IMR-90 (cell line): ENCODE measurements around the gene NXPH2. TPM values are rescaled to one million over a fixed set of nuclear protein-coding genes. Genes with fewer than 3 reads are reported as not detected.

Experiments used
- ATAC-seq: fragments of 200-7000 bp; cut with Tn5 transposase; 2 replicates; pipeline ENCODE4 v1.9.1; 2020; ENCODE audit warnings: low read depth, mild to moderate bottlenecking, moderate library complexity
- BruUV-seq: library from RNA; stranded (reverse); fragments of 400-500 nt; replicated peaks from 2 replicates; lab custom pipeline; 2021; lab: Mats Ljungman, UMichigan
- CTCF ChIA-PET: fragments of 300-600 bp; formaldehyde crosslinking; extraction: SDS; loops from one replicate; lab custom pipeline; 2021; ENCODE audit warnings: antibody characterized with exemption; lab: Yijun Ruan, JAX
- POLR2A ChIA-PET: fragments of 300-600 bp; sonication (Branson Sonifier 250); formaldehyde crosslinking; loops from one replicate; lab custom pipeline; 2022; ENCODE audit warnings: antibody characterized with exemption; ENCODE audit not compliant: unreplicated experiment; lab: Charles Lee
- DNase-seq: peaks from one replicate; pipeline ENCODE4 v3.0.0; 2013
- H2AFZ ChIP-seq: replicated peaks from 2 replicates; pipeline ENCODE3; 2013; ENCODE audit warnings: low read length, mild to moderate bottlenecking; ENCODE audit not compliant: poor library complexity
- H2AK5ac ChIP-seq: 2 replicates; pipeline ENCODE4 v1.6.1; 2013; ENCODE audit warnings: low read depth, low read length, inconsistent platforms
- H2AK9ac ChIP-seq: replicated peaks from 2 replicates; pipeline ENCODE3; 2013; ENCODE audit warnings: mild to moderate bottlenecking, low read depth, low read length, moderate library complexity; ENCODE audit not compliant: poor library complexity
- H2BK120ac ChIP-seq: 2 replicates; pipeline ENCODE4 v1.6.1; 2013; ENCODE audit warnings: low read depth, low read length, inconsistent platforms
- H2BK15ac ChIP-seq: 3 replicates; pipeline ENCODE4 v1.6.1; 2013; ENCODE audit warnings: low read depth, low read length, inconsistent platforms
- H2BK20ac ChIP-seq: 2 replicates; pipeline ENCODE4 v1.6.1; 2013; ENCODE audit warnings: low read depth, mild to moderate bottlenecking, inconsistent platforms, low read length, moderate library complexity
- H2BK5ac ChIP-seq: 2 replicates; pipeline ENCODE4 v1.6.1; 2013; ENCODE audit warnings: mild to moderate bottlenecking, low read depth, low read length, inconsistent platforms; ENCODE audit not compliant: poor library complexity, severe bottlenecking
- H3K14ac ChIP-seq: replicated peaks from 2 replicates; pipeline ENCODE4 v1.6.1; 2013; ENCODE audit warnings: low read depth, low read length, inconsistent platforms
- H3K18ac ChIP-seq: 2 replicates; pipeline ENCODE4 v1.6.1; 2013; ENCODE audit warnings: low read depth, low read length, control low read depth
- H3K23ac ChIP-seq: 2 replicates; pipeline ENCODE4 v1.6.1; 2013; ENCODE audit warnings: low read depth, low read length, inconsistent platforms
- H3K27ac ChIP-seq: 2 replicates; pipeline ENCODE4 v1.5.1; 2013; ENCODE audit warnings: mild to moderate bottlenecking, control low read depth, low read length; ENCODE audit not compliant: insufficient read depth
- H3K27me3 ChIP-seq: 2 replicates; pipeline ENCODE4 v1.6.1; 2013; ENCODE audit warnings: low read length; ENCODE audit not compliant: control insufficient read depth, insufficient read depth
- H3K36me3 ChIP-seq: 2 replicates; pipeline ENCODE4 v1.6.1; 2013; ENCODE audit warnings: low read length, mixed read lengths; ENCODE audit not compliant: control insufficient read depth, insufficient read depth
- H3K4ac ChIP-seq: 2 replicates; pipeline ENCODE4 v1.6.1; 2013; ENCODE audit warnings: low read depth, low read length, inconsistent platforms
- H3K4me1 ChIP-seq: 2 replicates; pipeline ENCODE4 v1.6.1; 2013; ENCODE audit warnings: low read length, mixed read lengths; ENCODE audit not compliant: control insufficient read depth, insufficient read depth
- H3K4me2 ChIP-seq: 2 replicates; pipeline ENCODE4 v1.6.1; 2013; ENCODE audit warnings: low read depth, mild to moderate bottlenecking, control low read depth, low read length, moderate library complexity
- H3K4me3 ChIP-seq: 2 replicates; pipeline ENCODE4 v1.5.1; 2013; ENCODE audit warnings: low read depth, mild to moderate bottlenecking, control low read depth, low read length, moderate library complexity; ENCODE audit not compliant: insufficient read depth
- H3K56ac ChIP-seq: 2 replicates; pipeline ENCODE4 v1.6.1; 2013; ENCODE audit warnings: low read length, inconsistent platforms; ENCODE audit not compliant: insufficient read depth; ENCODE audit errors: extremely low read depth
- H3K79me1 ChIP-seq, 2 experiments: 2 replicates each; pipeline ENCODE4 v1.6.1; 2013; ENCODE audit warnings: low read length in 2 of 2, inconsistent platforms in 1 of 2, low read depth in 1 of 2
- H3K9ac ChIP-seq: 2 replicates; pipeline ENCODE4 v1.6.1; 2013; ENCODE audit warnings: low read depth, low read length, control low read depth
- H3K9me1 ChIP-seq: 2 replicates; pipeline ENCODE4 v1.6.1; 2013; ENCODE audit warnings: low read length, inconsistent platforms; ENCODE audit not compliant: insufficient read depth
- H3K9me3 ChIP-seq: 2 replicates; pipeline ENCODE4 v1.6.1; 2013; ENCODE audit warnings: low read length; ENCODE audit not compliant: control insufficient read depth, insufficient read depth
- H4K20me1 ChIP-seq: 2 replicates; pipeline ENCODE4 v1.6.1; 2013; ENCODE audit warnings: low read length, inconsistent platforms; ENCODE audit not compliant: insufficient read depth
- H4K5ac ChIP-seq: 2 replicates; pipeline ENCODE4 v1.6.1; 2013; ENCODE audit warnings: mild to moderate bottlenecking, low read depth, low read length, control low read depth
- H4K8ac ChIP-seq, 2 experiments: 2 replicates each; pipeline ENCODE4 v1.6.1; 2013; ENCODE audit warnings: low read depth in 2 of 2, low read length in 2 of 2, control low read depth in 1 of 2, inconsistent platforms in 1 of 2
- H4K91ac ChIP-seq: 2 replicates; pipeline ENCODE4 v1.6.1; 2013; ENCODE audit warnings: low read depth, low read length, inconsistent platforms; ENCODE audit not compliant: insufficient read depth
- FOS ChIP-seq: fragments of 150-350 bp; IDR thresholded peaks from 2 replicates; pipeline ENCODE4 v1.6.1; 2016; ENCODE audit warnings: low read depth, low read length
- MAFK ChIP-seq: IDR thresholded peaks from 2 replicates; pipeline ENCODE4 v1.6.1; 2012; ENCODE audit warnings: low read depth, low read length, improper control_type of control experiment
- MAZ ChIP-seq: IDR thresholded peaks from 2 replicates; pipeline ENCODE4 v1.6.1; 2012; ENCODE audit warnings: low read depth, mild to moderate bottlenecking, low read length, improper control_type of control experiment, moderate library complexity, borderline replicate concordance
- NFE2L2 ChIP-seq: fragments of 150-350 bp; IDR thresholded peaks from 2 replicates; pipeline ENCODE4 v1.6.1; 2016; ENCODE audit warnings: low read depth, mild to moderate bottlenecking, low read length
- POLR2A ChIP-seq: IDR thresholded peaks from 2 replicates; pipeline ENCODE4 v1.6.1; 2012; ENCODE audit warnings: mild to moderate bottlenecking, low read depth, low read length
- RAD21 ChIP-seq: IDR thresholded peaks from 2 replicates; pipeline ENCODE4 v1.6.1; 2012; ENCODE audit warnings: low read length, improper control_type of control experiment
- RCOR1 ChIP-seq: IDR thresholded peaks from 2 replicates; pipeline ENCODE4 v1.6.1; 2012; ENCODE audit warnings: mild to moderate bottlenecking, low read length, improper control_type of control experiment; ENCODE audit not compliant: insufficient replicate concordance
- RFX5 ChIP-seq: IDR thresholded peaks from 2 replicates; pipeline ENCODE4 v1.8.0; 2012; ENCODE audit warnings: low read depth, mild to moderate bottlenecking, low read length, moderate library complexity
- SMC3 ChIP-seq: fragments of 150-350 bp; IDR thresholded peaks from 2 replicates; pipeline ENCODE4 v1.6.1; 2016; ENCODE audit warnings: low read depth, mild to moderate bottlenecking, antibody characterized with exemption, low read length, moderate library complexity
- WGBS, 2 experiments: methylation state at CpG; one replicate each; pipeline versions ENCODE4 v1.1.5 to v1.1.7; 2013; ENCODE audit warnings: missing lambda C conversion rate in 2 of 2; ENCODE audit not compliant: insufficient read length in 1 of 2; ENCODE audit errors: extremely low coverage in 2 of 2; 5-methylcytosine and 5-hydroxymethylcytosine counted together
- dilution Hi-C: fragments of 300-500 bp; cut with HindIII; formaldehyde crosslinking; loops from one replicate; pipeline ENCODE4 v1.14.3; 2018; ENCODE audit warnings: low sequenced_read_pairs; ENCODE audit not compliant: unreplicated experiment
- in situ Hi-C: fragments of 300-500 bp; cut with MboI; formaldehyde crosslinking; loops from 3 replicates; pipeline ENCODE4 v1.14.3; 2019; ENCODE audit warnings: low sequenced_read_pairs, inconsistent platforms, mixed read lengths
- intact Hi-C: fragments of 100-400 bp; cut with micrococcal nuclease; formaldehyde crosslinking; loops from 2 replicates; pipeline ENCODE4 v1.10.0; 2022
- polyA plus RNA-seq, 3 experiments: library from polyadenylated mRNA; depleted of rRNA; stranded (reverse); fragments of >200 nt; gene quantifications; 2 replicates each; pipeline ENCODE4 v1.2.3, GENCODE V29; 2012; ENCODE audit warnings: low replicate concordance in 1 of 3
- total RNA-seq: library from RNA; depleted of rRNA; stranded (reverse); fragments of >200 nt; gene quantifications from 2 replicates; pipeline ENCODE4 v1.2.3, GENCODE V29; 2012
- TF ChIP-seq, protein P1 (sequence below): fragments of 150-350 bp; IDR thresholded peaks from 2 replicates; pipeline ENCODE4 v1.6.1; 2016; ENCODE audit warnings: low read depth, mild to moderate bottlenecking, low read length, moderate library complexity, borderline replicate concordance
- TF ChIP-seq, protein P2 (sequence below): conservative IDR thresholded peaks from 2 replicates; pipeline ENCODE4 v1.5.1; 2012; ENCODE audit warnings: mild to moderate bottlenecking, low read depth, low read length, improper control_type of control experiment

NXPH2 gene
- total and polyA plus RNA-seq, 2 of the 4 experiments (the other 2 are of a cell fraction): not detected

DNA sequence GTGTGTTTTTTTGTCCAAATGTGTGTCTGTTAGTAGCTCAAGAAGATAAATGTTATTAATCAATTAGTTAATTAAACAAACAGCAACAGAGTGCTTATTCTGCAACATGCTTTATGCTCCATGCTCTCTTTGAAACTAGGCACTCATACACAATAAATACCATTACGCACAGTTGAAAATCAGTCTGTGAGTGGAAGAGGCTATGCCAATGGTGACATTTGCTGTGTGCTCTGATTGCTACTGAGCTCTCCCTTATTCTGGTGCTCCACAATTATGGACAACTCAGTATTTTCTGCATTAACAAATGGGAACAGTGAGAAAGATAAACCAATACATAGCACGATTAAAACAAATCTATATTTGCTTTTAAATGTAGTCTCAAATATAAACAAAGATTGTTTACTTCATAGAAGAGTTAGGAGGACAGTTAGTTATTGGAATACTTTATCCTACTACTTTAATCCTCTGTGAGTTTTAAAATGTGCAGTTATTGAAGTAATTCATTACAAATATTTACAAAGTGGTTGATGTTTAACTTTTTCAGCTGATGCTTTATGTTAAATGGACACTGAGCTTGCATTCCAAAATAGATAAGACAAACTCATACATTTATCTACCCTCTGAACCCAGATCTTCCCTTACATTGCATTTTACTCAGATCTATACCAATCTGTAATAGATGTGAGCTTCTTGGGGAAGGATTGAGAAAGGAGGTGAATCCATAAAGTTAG, 55.3 kb downstream of the NXPH2 start:
- Histone ChIP-seq H2BK15ac (no peak overlapping the region), H3K36me3 (no peaks in the 10 kb centered on the region), H3K18ac (no peak overlapping the region), H3K4me2 (no peak overlapping the region), H3K79me1 (no peaks in the 10 kb centered on the region), H3K27ac (no peak overlapping the region), H3K14ac (no peak overlapping the region), H2AFZ (no peak overlapping the region), H3K4ac (no peak overlapping the region), H2AK5ac (no peak overlapping the region), H3K23ac (no peak overlapping the region), H4K5ac (no peak overlapping the region), H3K9me3 (no peaks in the 10 kb centered on the region), H3K4me3 (no peak overlapping the region), H3K4me1 (no peaks in the 10 kb centered on the region), H4K20me1 (no peaks in the 10 kb centered on the region), H3K9ac (no peak overlapping the region), H3K9me1 (no peaks in the 10 kb centered on the region), H3K27me3 (no peaks in the 10 kb centered on the region; the same call in 1 of the 2 replicates), H2BK5ac (no peak overlapping the region), H2AK9ac (no peak overlapping the region), H4K8ac (no peak overlapping the region), H4K91ac (no peak overlapping the region), H2BK20ac (no peak overlapping the region), H2BK120ac (no peak overlapping the region), H3K56ac (no peak overlapping the region)
- POLR2A ChIA-PET: no interaction called here
- WGBS, 2 experiments: no CpG with 5 or more reads among the region's 2 CpGs
- DNase-seq: no peak
- BruUV-seq: no TSS peak
- ATAC-seq: no peak
- CTCF ChIA-PET: no interaction called here
- dilution Hi-C loops: no loop called here
- TF ChIP-seq SMC3: no peak
- no peak for TF ChIP-seq RAD21
- no peak for TF ChIP-seq MAFK
- no peak for TF ChIP-seq RFX5
- no peak for TF ChIP-seq NFE2L2
- TF ChIP-seq FOS: no peak
- no peak for TF ChIP-seq MAZ
- TF ChIP-seq, protein P1, sequence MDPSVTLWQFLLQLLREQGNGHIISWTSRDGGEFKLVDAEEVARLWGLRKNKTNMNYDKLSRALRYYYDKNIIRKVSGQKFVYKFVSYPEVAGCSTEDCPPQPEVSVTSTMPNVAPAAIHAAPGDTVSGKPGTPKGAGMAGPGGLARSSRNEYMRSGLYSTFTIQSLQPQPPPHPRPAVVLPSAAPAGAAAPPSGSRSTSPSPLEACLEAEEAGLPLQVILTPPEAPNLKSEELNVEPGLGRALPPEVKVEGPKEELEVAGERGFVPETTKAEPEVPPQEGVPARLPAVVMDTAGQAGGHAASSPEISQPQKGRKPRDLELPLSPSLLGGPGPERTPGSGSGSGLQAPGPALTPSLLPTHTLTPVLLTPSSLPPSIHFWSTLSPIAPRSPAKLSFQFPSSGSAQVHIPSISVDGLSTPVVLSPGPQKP: no peak
- TF ChIP-seq, protein P2, sequence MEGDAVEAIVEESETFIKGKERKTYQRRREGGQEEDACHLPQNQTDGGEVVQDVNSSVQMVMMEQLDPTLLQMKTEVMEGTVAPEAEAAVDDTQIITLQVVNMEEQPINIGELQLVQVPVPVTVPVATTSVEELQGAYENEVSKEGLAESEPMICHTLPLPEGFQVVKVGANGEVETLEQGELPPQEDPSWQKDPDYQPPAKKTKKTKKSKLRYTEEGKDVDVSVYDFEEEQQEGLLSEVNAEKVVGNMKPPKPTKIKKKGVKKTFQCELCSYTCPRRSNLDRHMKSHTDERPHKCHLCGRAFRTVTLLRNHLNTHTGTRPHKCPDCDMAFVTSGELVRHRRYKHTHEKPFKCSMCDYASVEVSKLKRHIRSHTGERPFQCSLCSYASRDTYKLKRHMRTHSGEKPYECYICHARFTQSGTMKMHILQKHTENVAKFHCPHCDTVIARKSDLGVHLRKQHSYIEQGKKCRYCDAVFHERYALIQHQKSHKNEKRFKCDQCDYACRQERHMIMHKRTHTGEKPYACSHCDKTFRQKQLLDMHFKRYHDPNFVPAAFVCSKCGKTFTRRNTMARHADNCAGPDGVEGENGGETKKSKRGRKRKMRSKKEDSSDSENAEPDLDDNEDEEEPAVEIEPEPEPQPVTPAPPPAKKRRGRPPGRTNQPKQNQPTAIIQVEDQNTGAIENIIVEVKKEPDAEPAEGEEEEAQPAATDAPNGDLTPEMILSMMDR: no peak
- no peak for TF ChIP-seq POLR2A
- no peak for TF ChIP-seq RCOR1
- intact Hi-C loops: no loop called here
- in situ Hi-C loops: no loop called here
